ENCODE measurements around the gene CEP152. TPM values are rescaled to one million over a fixed set of nuclear protein-coding genes. Genes with fewer than 3 reads are reported as not detected.
"Not testable (repeated sequence)": the region's sequence is repeated elsewhere in the genome, so short reads cannot be mapped to it uniquely, and the experiment has no call there.

CEP152 gene
- total RNA-seq, 3 donors from 2014 or later: 5.3 to 13.5 (median 5.9) TPM

DNA sequence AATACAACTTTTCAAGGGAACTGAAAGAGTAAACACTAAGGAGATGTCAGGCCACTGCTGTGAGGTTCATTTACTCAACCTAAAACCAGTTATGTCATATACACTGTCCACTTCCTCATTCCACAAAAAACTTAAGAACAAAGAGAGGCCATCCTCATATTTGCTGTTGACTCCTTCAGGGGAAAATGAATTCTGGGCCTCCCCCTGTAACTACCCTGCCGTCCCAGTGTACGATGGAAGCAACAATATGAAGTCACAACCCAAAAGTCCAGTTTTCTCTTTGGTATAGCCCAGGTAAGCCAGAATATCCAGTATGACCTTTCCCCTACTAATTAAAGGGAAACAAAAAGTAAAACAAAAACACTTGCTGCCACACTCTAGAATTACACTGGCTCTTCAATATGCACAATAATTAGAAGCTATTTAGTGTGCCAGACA, 16.2 kb downstream of the CEP152 start:
- Histone ChIP-seq H3K9me3 (no peaks in the 10 kb centered on the region), H3K27me3 (no peaks in the 10 kb centered on the region), H3K4me3 (peak overlapping the region in 1 of 3 donors; percentile 45), H3K36me3 (no peaks in the 10 kb centered on the region), H3K27ac (peak overlapping the region; percentile 68 to 85), H3K4me1 (no peaks in the 10 kb centered on the region)
- DNase-seq (ENCODE audit: low spot score in 2 of 2): no peak
- TF ChIP-seq POLR2A (IDR thresholded peaks at IDR 0.05): no peak
- peak in 1 of 3 donors; percentile 47 for TF ChIP-seq POLR2AphosphoS5 (IDR thresholded peaks at IDR 0.05)
- intact Hi-C loops (cut with DNase I; ENCODE audit: low total_unique reads): no loop called here

DNA sequence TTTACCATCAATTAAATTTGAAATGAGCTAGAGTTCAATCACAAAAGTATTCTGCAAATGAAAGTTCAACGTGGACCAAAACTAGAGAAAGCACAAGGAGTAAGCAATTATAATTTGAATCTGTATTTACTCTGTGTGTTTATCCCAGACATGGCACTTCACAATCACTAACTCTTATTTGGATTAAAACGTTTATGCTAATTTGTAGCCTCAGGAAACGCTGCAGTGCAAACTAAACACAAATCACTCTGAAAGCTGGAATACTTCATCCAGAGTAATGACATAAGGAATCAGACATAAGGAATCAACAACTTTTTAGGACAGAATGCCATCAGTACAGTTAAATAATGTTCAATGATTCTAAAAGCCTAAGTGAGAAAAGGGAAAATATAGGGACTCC, 18.5 kb downstream of the CEP152 start:
- no peak overlapping the region for H3K27ac ChIP-seq
- no peak for DNase-seq (ENCODE audit: low spot score in 2 of 2)
- no peaks in the 10 kb centered on the region for H3K27me3 ChIP-seq
- no peaks in the 10 kb centered on the region for H3K4me1 ChIP-seq
- no peak overlapping the region for H3K4me3 ChIP-seq
- TF ChIP-seq, protein P1, sequence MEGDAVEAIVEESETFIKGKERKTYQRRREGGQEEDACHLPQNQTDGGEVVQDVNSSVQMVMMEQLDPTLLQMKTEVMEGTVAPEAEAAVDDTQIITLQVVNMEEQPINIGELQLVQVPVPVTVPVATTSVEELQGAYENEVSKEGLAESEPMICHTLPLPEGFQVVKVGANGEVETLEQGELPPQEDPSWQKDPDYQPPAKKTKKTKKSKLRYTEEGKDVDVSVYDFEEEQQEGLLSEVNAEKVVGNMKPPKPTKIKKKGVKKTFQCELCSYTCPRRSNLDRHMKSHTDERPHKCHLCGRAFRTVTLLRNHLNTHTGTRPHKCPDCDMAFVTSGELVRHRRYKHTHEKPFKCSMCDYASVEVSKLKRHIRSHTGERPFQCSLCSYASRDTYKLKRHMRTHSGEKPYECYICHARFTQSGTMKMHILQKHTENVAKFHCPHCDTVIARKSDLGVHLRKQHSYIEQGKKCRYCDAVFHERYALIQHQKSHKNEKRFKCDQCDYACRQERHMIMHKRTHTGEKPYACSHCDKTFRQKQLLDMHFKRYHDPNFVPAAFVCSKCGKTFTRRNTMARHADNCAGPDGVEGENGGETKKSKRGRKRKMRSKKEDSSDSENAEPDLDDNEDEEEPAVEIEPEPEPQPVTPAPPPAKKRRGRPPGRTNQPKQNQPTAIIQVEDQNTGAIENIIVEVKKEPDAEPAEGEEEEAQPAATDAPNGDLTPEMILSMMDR (IDR thresholded peaks at IDR 0.05): no peak
- no peak for TF ChIP-seq POLR2AphosphoS5 (IDR thresholded peaks at IDR 0.05)
- TF ChIP-seq POLR2A (IDR thresholded peaks at IDR 0.05): no peak
- intact Hi-C loops (cut with DNase I; ENCODE audit: low total_unique reads): no loop called here
- no peaks in the 10 kb centered on the region for H3K36me3 ChIP-seq
- no peaks in the 10 kb centered on the region for H3K9me3 ChIP-seq

DNA sequence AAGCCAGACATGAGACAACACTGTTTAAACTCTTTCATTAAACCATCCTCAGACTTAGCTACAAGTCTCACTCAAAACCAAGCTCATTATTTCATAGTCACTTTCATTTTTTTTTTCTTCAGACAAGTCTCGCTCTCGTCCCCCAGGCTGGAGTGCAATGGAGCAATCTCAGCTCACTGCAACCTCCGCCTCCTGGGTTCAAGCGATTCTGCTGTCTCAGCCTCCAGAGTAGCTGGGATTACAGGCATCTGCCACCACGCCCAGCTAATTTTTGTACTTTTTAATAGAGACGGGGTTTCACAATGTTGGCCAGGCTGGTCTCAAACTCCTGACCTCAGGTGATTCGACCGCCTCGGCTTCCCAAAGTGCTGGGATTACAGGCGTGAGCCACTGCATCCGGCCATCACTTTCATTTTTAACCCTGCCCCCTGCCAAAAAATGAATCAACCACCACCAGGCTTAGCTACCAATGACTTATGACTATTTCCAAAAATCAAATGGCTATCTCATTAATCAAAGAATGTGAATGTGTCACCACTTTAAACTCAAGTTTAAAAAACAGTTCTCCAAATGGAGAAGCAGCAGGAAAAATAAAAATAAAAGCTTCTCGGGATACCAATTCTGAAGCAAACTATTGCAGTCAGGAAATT, 20.3 kb downstream of the CEP152 start:
- H3K36me3 ChIP-seq; DNase-seq (ENCODE audit: low spot score in 2 of 2); H3K27me3 ChIP-seq; H3K9me3 ChIP-seq; H3K4me1 ChIP-seq; H3K27ac ChIP-seq; intact Hi-C loops (cut with DNase I; ENCODE audit: low total_unique reads): not testable (repeated sequence)
- H3K4me3 ChIP-seq: peak overlapping the region; percentile 19 to 43 (median 32)

DNA sequence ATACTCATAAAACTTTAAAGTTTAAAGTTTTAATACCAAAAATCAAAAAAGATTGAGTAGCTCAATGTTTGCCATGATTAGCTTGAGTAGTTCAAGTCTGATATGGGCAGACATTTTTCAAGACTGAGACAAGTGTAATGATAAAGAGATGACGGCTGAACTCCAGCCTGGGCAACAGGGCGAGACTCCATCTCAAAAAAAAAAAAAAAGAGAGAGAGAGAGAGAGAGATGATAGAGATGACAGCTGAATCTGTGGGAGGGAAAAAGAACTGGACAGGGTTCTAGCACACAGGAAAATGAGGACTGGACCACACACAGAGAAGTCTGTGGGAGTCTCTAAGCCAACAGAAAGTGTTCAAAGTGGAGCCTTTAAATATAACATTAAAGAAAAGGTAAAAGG, 25.2 kb downstream of the CEP152 start:
- no peaks in the 10 kb centered on the region for H3K27me3 ChIP-seq
- no peaks in the 10 kb centered on the region for H3K9me3 ChIP-seq

DNA sequence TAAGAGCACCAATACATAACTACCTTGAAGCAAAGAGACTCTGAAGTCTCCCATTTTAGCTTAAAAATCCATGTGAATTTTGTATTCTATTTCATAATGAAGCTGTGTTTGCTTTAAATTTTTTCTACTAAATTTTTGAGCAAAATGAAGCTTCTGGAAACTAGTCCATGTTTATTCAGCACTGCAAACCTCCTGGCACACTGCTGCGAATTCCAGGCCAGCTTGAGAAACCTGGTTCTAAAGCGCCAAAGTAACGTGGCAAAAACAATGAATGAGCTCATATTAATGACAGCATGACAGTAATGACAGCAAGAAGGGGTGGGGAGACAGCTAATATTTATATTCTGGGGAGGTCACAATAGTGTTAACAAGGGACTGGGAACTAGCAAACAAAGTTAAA, 25.7 kb downstream of the CEP152 start:
- TF ChIP-seq, protein P1 (IDR thresholded peaks at IDR 0.05): no peak
- TF ChIP-seq POLR2A (IDR thresholded peaks at IDR 0.05) (no peak), POLR2AphosphoS5 (IDR thresholded peaks at IDR 0.05) (no peak)
- no peak for DNase-seq (ENCODE audit: low spot score in 2 of 2)
- peaks cover 6% of the 10 kb centered on the region for H3K36me3 ChIP-seq
- H3K9me3 ChIP-seq: no peaks in the 10 kb centered on the region
- intact Hi-C loops (cut with DNase I; ENCODE audit: low total_unique reads): no loop called here
- no peak overlapping the region for H3K4me3 ChIP-seq
- H3K4me1 ChIP-seq: no peaks in the 10 kb centered on the region
- no peak overlapping the region for H3K27ac ChIP-seq
- H3K27me3 ChIP-seq: no peaks in the 10 kb centered on the region

More for the DNA sequence above, 25.2 kb downstream of the CEP152 start:
- Histone ChIP-seq H3K4me3 (no peak overlapping the region), H3K27ac (no peak overlapping the region), H3K4me1 (no peaks in the 10 kb centered on the region), H3K36me3 (peaks cover 6% of the 10 kb centered on the region)
- TF ChIP-seq, protein P1 (IDR thresholded peaks at IDR 0.05): no peak
- no peak for TF ChIP-seq POLR2AphosphoS5 (IDR thresholded peaks at IDR 0.05)
- no peak for TF ChIP-seq POLR2A (IDR thresholded peaks at IDR 0.05)
- intact Hi-C loops (cut with DNase I; ENCODE audit: low total_unique reads): no loop called here
- DNase-seq (ENCODE audit: low spot score in 2 of 2): no peak

DNA sequence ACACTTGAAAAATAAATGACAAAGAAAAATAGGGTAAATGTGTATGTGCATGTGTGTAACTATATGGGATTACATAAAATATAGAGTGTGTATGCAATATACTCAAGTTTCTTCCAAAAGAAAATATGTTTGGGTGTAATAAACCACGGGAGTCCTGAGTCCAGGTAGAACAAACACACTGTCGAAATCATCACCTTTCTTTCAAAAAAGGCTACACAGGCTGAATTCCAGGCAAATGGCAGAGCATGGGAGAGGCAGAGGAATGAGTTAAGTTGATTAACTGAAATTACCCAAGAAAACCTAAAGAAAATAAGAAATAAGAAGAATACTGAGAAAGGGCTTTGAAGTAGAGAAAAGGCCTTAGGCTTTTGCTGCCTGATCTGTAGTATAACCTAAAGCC, 26.1 kb downstream of the CEP152 start:
- Histone ChIP-seq H3K27ac (no peak overlapping the region), H3K4me3 (no peak overlapping the region), H3K4me1 (no peaks in the 10 kb centered on the region), H3K9me3 (no peaks in the 10 kb centered on the region), H3K27me3 (no peaks in the 10 kb centered on the region), H3K36me3 (peaks cover 6% of the 10 kb centered on the region)
- intact Hi-C loops (cut with DNase I; ENCODE audit: low total_unique reads): no loop called here
- DNase-seq (ENCODE audit: low spot score in 2 of 2): no peak
- TF ChIP-seq POLR2A (IDR thresholded peaks at IDR 0.05) (no peak), POLR2AphosphoS5 (IDR thresholded peaks at IDR 0.05) (no peak)
- TF ChIP-seq, protein P1 (IDR thresholded peaks at IDR 0.05): no peak
